Measurements from ENCODE around the gene TREM2.

Gene TREM2

DNA sequence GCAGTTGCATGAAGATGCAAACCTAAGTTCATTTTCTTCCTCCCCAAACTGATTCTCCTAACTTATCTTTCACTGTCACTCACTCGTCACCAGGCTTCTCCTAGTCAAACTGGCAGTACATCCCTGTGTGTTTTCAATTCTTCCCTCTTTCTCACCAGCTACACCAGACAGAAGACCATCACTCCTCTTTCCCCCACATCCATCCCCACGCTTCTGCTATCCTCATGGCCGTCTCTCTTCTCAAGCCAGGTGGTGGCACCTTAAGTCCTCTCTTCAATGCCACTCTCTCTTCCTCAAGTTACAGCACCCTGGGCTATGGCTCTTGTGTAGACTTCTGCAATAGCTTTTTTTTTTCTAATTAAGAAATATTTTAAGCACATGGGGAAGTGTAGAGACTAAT is 14.4 kb upstream of the TREM2 start:
- Mint-ChIP-seq H3K9me3 (no peaks in the 10 kb centered on the region), H3K27me3 (peaks cover 9% of the 10 kb centered on the region), H3K4me3 (no peak overlapping the region), H3K36me3 (ENCODE audit: insufficient read depth) (no peaks in the 10 kb centered on the region), H3K27ac (ENCODE audit: low read depth) (no peak overlapping the region), H3K4me1 (peaks cover 11% of the 10 kb centered on the region)
- ATAC-seq (replicated peaks; ENCODE audit: extremely low read depth, poor library complexity, severe bottlenecking), result no peak
- no peak for DNase-seq (ENCODE audit: low spot score in 2 of 2)

DNA sequence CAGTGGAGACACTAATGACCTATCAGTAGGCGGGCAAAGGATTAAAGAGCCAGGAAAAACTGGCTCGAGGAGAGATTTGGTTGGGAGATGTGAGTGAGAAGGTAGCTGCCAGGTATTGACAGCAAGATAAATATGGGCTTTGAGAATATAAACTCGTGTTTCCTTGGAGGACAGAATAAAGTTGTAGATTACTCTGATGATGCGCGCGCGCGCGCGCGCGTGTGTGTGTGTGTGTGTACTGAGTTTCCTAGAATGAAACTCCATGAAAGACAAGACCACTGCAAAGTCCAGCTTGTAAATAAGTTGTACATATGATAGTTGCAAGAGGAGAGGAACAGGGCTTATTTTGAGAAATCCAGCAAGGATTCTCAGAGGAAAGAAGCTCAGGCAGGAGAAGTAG is 13.3 kb upstream of the TREM2 start:
- H3K4me3 Mint-ChIP-seq, result no peak overlapping the region
- peaks cover 9% of the 10 kb centered on the region for H3K27me3 Mint-ChIP-seq
- H3K36me3 Mint-ChIP-seq (ENCODE audit: insufficient read depth), result no peaks in the 10 kb centered on the region
- ATAC-seq (replicated peaks; ENCODE audit: extremely low read depth, poor library complexity, severe bottlenecking) (no peak), DNase-seq (ENCODE audit: low spot score in 2 of 2) (no peak)
- no peaks in the 10 kb centered on the region for H3K9me3 Mint-ChIP-seq
- H3K4me1 Mint-ChIP-seq, result peaks cover under 1% of the 10 kb centered on the region
- H3K27ac Mint-ChIP-seq (ENCODE audit: low read depth), result no peak overlapping the region

GRCh38 chr6:41175084-41175483 is 12.2 kb upstream of the TREM2 start:
- Mint-ChIP-seq H3K36me3 (ENCODE audit: insufficient read depth) (no peaks in the 10 kb centered on the region), H3K27me3 (peaks cover 9% of the 10 kb centered on the region), H3K27ac (ENCODE audit: low read depth) (no peak overlapping the region), H3K4me1 (peaks cover 5% of the 10 kb centered on the region), H3K4me3 (no peak overlapping the region), H3K9me3 (no peaks in the 10 kb centered on the region)
- DNase-seq (ENCODE audit: low spot score in 2 of 2) (no peak), ATAC-seq (replicated peaks; ENCODE audit: extremely low read depth, poor library complexity, severe bottlenecking) (no peak)

GRCh38 chr6:41174610-41175009 is 11.7 kb upstream of the TREM2 start:
- H3K9me3 Mint-ChIP-seq, result no peaks in the 10 kb centered on the region
- no peak for ATAC-seq (replicated peaks; ENCODE audit: extremely low read depth, poor library complexity, severe bottlenecking)
- H3K27me3 Mint-ChIP-seq, result peaks cover 9% of the 10 kb centered on the region

DNA sequence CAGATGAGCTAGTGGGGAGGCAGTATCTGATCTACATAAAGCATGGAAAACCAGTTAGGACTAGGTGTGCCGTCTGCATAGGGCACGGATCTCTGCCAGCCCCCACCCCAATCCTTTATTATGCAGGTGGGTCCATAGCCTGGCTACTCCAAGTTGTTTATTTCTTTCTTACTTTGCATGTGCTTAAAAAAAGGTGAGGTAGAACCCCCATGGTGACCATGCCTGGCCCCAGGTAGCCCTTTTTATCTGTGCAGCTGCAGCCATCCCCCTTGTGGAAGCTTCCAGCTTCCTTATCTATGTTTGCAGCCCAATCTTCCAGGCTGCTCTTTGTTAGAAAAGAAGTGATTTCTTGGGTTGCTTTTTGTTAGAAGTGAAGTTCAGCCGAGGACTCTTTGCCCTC is 9.0 kb upstream of the TREM2 start:
- Mint-ChIP-seq H3K4me1 (peaks cover 5% of the 10 kb centered on the region), H3K9me3 (no peaks in the 10 kb centered on the region), H3K36me3 (ENCODE audit: insufficient read depth) (no peaks in the 10 kb centered on the region), H3K27ac (ENCODE audit: low read depth) (no peak overlapping the region), H3K4me3 (no peak overlapping the region), H3K27me3 (peaks cover 20% of the 10 kb centered on the region)
- ATAC-seq (replicated peaks; ENCODE audit: extremely low read depth, poor library complexity, severe bottlenecking) (no peak), DNase-seq (ENCODE audit: low spot score in 2 of 2) (no peak)

More at GRCh38 chr6:41174610-41175009, 11.7 kb upstream of the TREM2 start:
- Mint-ChIP-seq H3K27ac (ENCODE audit: low read depth) (no peak overlapping the region), H3K4me3 (no peak overlapping the region), H3K36me3 (ENCODE audit: insufficient read depth) (no peaks in the 10 kb centered on the region), H3K4me1 (peaks cover 5% of the 10 kb centered on the region)
- DNase-seq (ENCODE audit: low spot score in 2 of 2), result no peak

- no peak for ATAC-seq (replicated peaks; ENCODE audit: extremely low read depth, poor library complexity, severe bottlenecking)
- DNase-seq (ENCODE audit: low spot score in 2 of 2), result no peak
- H3K4me3 Mint-ChIP-seq, result no peak overlapping the region
- no peak overlapping the region for H3K27ac Mint-ChIP-seq (ENCODE audit: low read depth)
- peaks cover 12% of the 10 kb centered on the region for H3K27me3 Mint-ChIP-seq
- H3K36me3 Mint-ChIP-seq (ENCODE audit: insufficient read depth), result no peaks in the 10 kb centered on the region
- H3K4me1 Mint-ChIP-seq, result peaks cover 5% of the 10 kb centered on the region
- H3K9me3 Mint-ChIP-seq, result no peaks in the 10 kb centered on the region
Observed at GRCh38 chr6:41170547-41171160, 7.7 kb upstream of the TREM2 start.

- no peaks in the 10 kb centered on the region for H3K36me3 Mint-ChIP-seq (ENCODE audit: insufficient read depth)
- no peak overlapping the region for H3K4me3 Mint-ChIP-seq
- no peaks in the 10 kb centered on the region for H3K9me3 Mint-ChIP-seq
- no peak overlapping the region for H3K27ac Mint-ChIP-seq (ENCODE audit: low read depth)
- ATAC-seq (replicated peaks; ENCODE audit: extremely low read depth, poor library complexity, severe bottlenecking), result no peak
- H3K4me1 Mint-ChIP-seq, result peaks cover 5% of the 10 kb centered on the region
- peaks cover 17% of the 10 kb centered on the region for H3K27me3 Mint-ChIP-seq
- peak in 1 of 2 donors; percentile 4 for DNase-seq (ENCODE audit: low spot score in 2 of 2)
Observed at GRCh38 chr6:41167173-41167963, 4.5 kb upstream of the TREM2 start.

DNA sequence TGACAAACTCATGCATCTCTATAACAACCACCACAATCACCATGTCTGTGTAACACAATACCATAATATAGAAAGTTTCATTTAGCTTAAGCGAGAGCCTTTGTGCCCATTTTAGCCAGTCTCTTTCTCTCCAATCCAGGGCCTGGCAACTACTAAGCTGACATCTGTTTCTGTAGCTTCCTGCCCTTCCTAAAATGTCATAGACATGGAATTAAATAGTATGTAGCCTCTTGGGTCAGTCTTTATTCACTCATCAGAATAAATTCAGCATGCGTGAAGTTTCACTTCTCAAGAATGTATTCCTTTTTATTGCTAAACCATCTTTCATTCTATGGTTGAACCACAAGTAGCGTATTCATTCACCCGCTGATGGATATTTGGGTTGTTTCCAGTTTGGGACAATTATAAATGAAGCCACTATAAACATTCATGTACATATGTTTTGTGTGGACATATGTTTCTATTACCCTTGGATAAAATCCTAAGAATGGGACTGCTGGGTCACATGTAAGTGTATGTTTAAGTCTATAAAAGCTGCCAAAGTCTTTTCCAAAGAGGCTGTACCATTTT is 1.7 kb upstream of the TREM2 start:
- DNase-seq (ENCODE audit: low spot score in 2 of 2) (no peak), ATAC-seq (replicated peaks; ENCODE audit: extremely low read depth, poor library complexity, severe bottlenecking) (no peak)
- no peaks in the 10 kb centered on the region for H3K4me1 Mint-ChIP-seq
- H3K9me3 Mint-ChIP-seq, result no peaks in the 10 kb centered on the region
- H3K36me3 Mint-ChIP-seq (ENCODE audit: insufficient read depth), result no peaks in the 10 kb centered on the region
- no peak overlapping the region for H3K27ac Mint-ChIP-seq (ENCODE audit: low read depth)
- no peak overlapping the region for H3K4me3 Mint-ChIP-seq
- peaks cover 27% of the 10 kb centered on the region for H3K27me3 Mint-ChIP-seq

DNA sequence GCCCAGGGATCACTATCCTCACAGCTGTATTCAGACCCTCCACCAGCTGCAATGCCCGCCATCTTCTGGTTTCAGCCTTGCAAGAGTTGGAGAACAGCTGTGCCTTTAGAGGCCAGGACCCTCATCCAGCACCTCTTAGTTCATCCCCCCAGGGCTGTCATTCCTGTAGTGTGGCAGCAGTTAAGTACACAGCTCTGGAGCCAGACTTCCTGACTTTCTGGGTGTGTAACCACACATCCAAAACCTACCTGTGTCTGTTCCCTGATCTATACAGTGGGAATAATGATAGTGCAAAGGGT is 452 bp upstream of the TREM2 start:
- ATAC-seq (replicated peaks; ENCODE audit: extremely low read depth, poor library complexity, severe bottlenecking) (no peak), DNase-seq (ENCODE audit: low spot score in 2 of 2) (no peak)
- Mint-ChIP-seq H3K4me3 (no peak overlapping the region), H3K4me1 (no peaks in the 10 kb centered on the region), H3K9me3 (no peaks in the 10 kb centered on the region), H3K27me3 (peaks cover 27% of the 10 kb centered on the region), H3K36me3 (ENCODE audit: insufficient read depth) (no peaks in the 10 kb centered on the region), H3K27ac (ENCODE audit: low read depth) (no peak overlapping the region)

GRCh38 chr6:41161851-41162552 is 914 bp downstream of the TREM2 start:
- no peaks in the 10 kb centered on the region for H3K36me3 Mint-ChIP-seq (ENCODE audit: insufficient read depth)
- no peak for ATAC-seq (replicated peaks; ENCODE audit: extremely low read depth, poor library complexity, severe bottlenecking)
- no peak overlapping the region for H3K27ac Mint-ChIP-seq (ENCODE audit: low read depth)
- no peak overlapping the region for H3K4me3 Mint-ChIP-seq
- no peaks in the 10 kb centered on the region for H3K4me1 Mint-ChIP-seq
- H3K9me3 Mint-ChIP-seq, result no peaks in the 10 kb centered on the region
- peaks cover 30% of the 10 kb centered on the region for H3K27me3 Mint-ChIP-seq
- DNase-seq (ENCODE audit: low spot score in 2 of 2), result no peak

GRCh38 chr6:41161380-41161779 is 1.5 kb downstream of the TREM2 start:
- Mint-ChIP-seq H3K36me3 (ENCODE audit: insufficient read depth) (no peaks in the 10 kb centered on the region), H3K9me3 (no peaks in the 10 kb centered on the region), H3K4me3 (no peak overlapping the region), H3K27ac (ENCODE audit: low read depth) (no peak overlapping the region), H3K27me3 (peaks cover 29% of the 10 kb centered on the region), H3K4me1 (no peaks in the 10 kb centered on the region)
- ATAC-seq (replicated peaks; ENCODE audit: extremely low read depth, poor library complexity, severe bottlenecking) (no peak), DNase-seq (ENCODE audit: low spot score in 2 of 2) (no peak)

- ATAC-seq (replicated peaks; ENCODE audit: extremely low read depth, poor library complexity, severe bottlenecking) (no peak), DNase-seq (ENCODE audit: low spot score in 2 of 2) (no peak)
- Mint-ChIP-seq H3K27me3 (peaks cover 29% of the 10 kb centered on the region), H3K4me1 (no peaks in the 10 kb centered on the region), H3K27ac (ENCODE audit: low read depth) (no peak overlapping the region), H3K4me3 (no peak overlapping the region), H3K9me3 (no peaks in the 10 kb centered on the region), H3K36me3 (ENCODE audit: insufficient read depth) (no peaks in the 10 kb centered on the region)
Observed at GRCh38 chr6:41160933-41161332, 2.0 kb downstream of the TREM2 start.

Data from central memory CD8-positive, alpha-beta T cell (primary cell).